NCI-H526 treated with DMSO at 0.1 percent for 48 hours (cell line): ENCODE results near the gene IPP.
"Not testable (repeated sequence)": the region's sequence is repeated elsewhere in the genome, so short reads cannot be mapped to it uniquely, and the experiment has no call there.

ENCODE experiments used
- DNase-seq: peaks from one replicate; lab custom pipeline; 2025; lab: John Stamatoyannopoulos, UW

IPP gene

DNA sequence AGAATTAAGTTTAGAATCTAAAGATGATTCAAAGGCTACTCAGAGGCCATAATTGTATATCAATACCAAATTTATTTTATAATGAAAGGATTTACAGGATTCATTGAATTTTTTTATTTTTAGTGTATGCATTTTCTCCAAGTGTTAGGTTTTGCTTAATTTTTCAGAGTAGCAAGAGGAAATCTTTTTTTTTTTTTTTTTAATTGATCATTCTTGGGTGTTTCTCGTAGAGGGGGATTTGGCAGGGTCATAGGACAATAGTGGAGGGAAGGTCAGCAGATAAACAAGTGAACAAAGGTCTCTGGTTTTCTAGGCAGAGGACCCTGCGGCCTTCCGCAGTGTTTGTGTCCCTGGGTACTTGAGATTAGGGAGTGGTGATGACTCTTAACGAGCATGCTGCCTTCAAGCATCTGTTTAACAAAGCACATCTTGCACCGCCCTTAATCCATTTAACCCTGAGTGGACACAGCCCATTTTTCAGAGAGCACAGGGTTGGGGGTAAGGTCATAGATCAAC, 10.8 kb downstream of the IPP start:
- DNase-seq: not testable (repeated sequence)

DNA sequence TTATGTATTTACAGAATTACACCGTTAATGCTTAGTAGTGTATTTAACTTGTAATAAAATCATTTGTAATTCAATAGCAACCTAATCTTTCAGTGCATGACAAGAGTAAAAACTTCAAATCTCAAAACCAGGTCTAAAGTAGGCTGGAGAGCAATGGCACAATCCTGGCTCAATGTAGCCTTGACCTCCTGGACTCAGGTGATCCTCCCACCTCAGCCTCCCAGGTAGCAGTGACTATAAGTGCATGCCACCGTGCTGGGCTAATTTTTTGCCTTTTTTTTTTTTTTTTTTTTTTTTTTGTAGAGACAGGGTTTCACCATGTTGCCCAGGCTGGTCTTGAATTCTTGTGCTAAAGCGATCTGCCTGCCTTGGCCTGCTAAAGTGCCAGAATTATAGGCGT, 11.3 kb downstream of the IPP start:
- no peak for DNase-seq

DNA sequence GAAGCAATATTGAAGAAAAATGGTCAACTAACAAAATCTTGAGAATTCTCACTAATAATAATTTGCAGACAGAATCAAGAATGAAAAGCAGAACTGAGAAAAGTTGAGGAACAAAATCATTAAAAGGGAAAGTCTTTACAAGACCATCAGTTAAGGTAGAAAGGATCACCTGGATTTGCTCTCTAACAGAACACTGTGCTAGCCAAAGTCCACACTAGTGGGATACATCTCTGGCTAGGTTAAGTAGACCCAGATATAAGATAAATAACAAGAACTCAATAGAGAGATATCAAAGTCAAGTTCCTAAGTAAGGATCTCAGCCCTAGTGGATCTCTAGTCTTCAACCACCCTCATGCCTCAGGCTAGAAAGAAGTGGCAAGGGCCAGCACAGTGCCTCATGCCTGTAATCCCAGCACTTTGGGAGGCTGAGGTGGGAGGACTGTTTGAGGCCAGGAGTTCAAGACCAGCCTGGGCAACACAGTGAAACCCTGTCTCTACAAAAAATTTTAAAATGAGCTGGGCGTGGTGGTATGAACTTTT, 19.6 kb downstream of the IPP start:
- no peak for DNase-seq

DNA sequence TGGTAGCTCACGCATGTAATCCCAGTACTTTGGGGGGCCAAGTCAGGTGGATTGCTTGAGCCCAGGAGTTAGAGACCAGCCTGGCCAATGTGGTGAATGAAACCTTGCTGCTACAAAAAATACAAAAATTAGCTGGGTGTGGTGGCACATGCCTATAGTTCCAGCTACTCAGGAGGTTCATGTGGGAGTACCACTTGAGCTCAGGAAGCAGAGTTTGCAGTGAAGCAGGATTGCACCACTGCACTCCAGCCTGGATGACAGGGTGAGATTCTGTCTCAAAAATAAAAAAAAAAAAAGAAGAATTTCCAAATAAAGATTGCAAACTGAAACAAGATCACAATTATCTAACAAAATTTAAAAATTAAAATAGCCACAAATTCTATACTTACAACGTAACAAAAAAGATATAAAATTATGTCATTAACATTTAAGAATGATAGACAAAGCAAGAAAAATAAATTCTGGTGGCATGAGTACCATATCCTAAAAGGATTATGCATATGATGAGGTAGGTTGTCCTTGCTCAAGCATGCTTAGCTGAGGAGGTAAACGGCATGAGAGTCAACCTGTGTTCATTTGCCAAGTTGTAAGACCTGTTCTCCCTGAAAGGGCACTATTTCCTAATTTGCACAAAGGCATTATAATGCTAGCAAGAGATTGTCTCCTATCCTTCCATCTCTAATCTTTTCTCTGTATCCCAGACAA, 20.2 kb downstream of the IPP start:
- peak; percentile 49 for DNase-seq

DNA sequence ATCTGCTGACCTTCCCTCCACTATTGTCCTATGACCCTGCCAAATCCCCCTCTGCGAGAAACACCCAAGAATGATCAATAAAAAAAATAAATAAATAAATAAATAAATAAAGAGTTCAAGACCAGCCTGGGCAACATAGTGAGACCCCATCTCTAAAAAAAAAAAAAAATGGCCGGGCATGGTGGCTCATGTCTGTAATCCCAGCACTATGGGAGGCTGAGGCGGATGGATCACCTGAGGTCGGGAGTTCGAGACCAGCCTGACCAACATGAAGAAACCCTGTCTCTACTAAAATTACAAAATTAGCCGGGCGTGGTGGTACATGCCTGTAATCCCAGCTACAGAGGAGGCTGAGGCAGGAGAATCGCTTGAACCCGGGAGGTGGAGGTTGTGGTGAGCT, 24.4 kb downstream of the IPP start:
- not testable (repeated sequence) for DNase-seq

DNA sequence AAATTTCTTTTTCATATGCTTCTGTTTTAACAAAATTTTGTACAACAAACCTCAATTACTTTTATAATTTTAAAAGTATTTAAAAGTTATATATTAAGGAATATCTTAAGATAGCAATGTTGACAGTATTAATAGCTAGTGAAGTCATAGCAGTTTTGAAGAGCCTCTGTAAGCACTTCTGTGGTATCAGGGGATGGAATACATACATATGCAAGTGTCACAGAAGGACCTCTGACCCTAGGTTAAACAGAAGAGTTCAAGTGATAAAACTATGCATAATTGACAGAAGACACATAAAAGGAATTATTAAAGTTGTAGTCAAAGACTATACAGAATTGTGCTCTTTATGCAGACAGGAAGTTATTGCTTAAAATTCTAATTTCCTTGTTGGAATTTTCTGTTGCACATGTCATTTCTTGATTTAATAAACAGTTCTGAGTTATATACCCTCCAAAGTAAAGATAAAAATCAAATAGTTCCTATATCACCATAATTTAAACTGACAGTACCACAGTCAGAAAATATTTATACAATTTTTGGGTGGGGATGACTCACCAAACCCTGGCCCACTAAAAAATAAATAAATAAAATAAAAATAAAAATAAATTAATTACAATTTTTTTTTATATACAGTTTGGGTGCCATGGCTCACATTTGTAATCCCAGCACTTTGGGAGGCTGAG, 27.1 kb downstream of the IPP start:
- DNase-seq: no peak

DNA sequence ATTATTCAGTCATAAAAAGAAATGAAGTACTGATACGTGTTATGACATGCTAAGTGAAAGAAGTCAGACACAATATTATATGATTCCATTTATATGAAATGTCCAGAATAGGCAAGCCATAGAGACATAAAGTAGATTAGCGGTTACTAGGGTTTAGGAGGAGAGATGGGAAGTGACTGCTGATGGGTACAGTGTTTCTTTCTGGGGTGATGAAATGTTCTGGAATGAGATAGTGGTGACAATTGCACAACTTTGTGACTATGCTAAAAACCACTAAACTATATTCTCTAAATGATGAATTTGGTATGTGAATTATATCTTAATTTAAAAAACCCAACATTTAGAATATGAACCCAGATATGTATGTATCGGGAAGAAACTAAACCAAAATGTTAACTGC, 27.6 kb downstream of the IPP start:
- no peak for DNase-seq

DNA sequence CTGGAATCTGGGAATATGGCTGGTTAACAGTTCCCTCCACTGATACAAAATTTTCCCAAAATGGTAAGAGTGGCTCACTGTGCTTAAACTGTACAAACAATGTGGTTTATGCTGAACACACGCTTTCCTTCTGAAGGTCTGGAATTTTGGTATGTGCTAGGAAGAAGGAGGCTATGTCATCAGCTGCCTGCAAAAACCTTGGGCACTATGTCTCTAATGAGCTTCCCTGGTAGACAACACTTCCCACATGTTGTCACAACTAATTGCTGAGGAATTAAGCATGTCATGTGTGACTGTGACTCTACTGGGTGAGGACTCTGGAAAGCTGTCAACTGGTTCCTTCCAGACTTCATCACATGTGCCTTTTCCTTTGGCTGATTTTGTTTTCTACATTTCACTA, 29.2 kb downstream of the IPP start:
- no peak for DNase-seq

DNA sequence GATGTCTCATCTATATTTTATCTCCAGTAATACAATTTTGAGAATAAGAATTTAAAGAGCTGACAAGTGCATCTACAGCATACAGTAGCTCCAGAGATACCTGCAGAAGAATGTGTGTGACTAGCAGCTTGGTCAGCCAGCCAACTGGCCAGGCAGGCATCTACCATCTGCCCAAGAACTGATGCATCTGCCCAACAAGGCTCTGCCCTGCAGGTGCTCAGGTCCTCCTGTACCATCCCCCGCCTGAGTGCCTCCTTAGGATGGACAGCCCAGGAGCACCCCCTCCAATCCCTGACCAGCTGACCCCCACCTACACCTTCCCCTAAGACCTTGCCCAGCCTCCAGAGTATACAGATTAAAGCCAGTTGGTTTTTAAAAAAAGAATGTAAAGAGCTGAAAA, 32.2 kb downstream of the IPP start:
- no peak for DNase-seq

DNA sequence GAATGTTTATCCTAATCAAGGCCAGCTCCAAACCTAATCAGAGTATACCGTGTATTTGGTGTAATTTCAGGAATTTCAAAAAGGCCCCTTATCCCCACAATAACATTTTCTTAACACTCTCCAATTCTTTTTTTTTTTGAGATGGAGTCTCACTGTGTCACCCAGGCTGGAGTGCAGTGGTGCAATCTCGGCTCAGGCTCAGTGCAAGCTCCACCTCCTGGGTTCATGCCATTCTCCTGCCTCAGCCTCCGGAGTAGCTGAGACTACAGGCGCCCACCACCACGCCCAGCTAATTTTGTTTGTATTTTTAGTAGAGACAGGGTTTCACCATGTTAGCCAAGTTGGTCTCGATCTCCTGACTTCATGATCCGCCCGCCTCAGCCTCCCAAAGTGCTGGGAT, 33.1 kb downstream of the IPP start:
- not testable (repeated sequence) for DNase-seq

DNA sequence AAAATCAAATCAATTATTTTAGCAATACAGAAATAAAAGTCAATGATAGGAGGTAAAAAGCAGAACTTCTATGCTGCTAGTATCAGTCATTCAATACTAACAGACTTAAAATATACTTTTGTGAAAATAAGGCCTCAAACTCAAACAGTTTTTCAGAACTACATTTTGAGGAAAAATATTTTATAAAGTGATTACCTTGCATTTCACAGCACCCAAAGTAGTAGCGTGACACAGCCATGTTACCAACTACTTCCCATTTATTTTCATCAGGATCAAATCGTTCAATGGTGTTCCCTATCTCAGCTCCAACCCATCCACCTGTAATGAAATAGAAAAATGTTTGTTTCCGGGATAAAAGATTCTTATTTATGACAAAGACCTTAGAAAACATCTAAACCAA, 33.8 kb downstream of the IPP start:
- DNase-seq: no peak

DNA sequence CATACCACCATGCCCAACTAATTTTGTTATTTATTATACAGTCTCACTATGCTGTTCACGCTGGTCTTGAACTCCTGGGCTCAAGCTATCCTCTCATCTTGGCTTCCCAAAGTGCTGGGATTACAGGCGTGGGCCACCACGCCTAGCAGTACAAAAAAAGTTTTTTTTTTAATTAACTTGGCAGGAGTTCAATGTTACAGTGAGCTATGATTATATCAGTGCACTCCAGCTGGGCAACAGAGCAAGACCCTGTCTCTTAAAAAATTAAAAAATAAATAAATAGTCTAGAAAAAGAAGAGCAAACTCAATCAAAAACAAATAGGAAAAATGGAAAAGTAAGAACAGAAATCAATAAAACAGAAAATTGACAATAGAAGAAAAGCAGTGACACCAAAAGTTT, 36.7 kb downstream of the IPP start:
- DNase-seq: no peak

DNA sequence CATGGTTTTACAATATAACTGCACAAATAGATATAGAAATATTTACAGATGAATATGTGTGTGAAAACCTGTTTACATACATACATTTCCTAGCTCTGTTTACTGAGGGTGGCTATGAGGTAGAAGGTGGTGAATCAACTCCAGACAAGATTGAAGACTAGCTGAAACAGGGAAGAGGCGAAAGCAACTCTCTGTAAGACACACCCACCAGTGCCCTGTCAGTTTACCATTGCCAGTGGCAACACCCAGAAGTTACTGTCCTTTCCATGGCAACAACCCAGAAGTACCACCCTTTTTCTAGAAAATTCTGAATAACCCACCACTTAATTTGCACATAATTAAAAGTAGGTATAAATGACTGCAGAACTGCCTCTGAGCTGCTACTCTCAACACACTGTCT, 45.8 kb downstream of the IPP start:
- no peak for DNase-seq

DNA sequence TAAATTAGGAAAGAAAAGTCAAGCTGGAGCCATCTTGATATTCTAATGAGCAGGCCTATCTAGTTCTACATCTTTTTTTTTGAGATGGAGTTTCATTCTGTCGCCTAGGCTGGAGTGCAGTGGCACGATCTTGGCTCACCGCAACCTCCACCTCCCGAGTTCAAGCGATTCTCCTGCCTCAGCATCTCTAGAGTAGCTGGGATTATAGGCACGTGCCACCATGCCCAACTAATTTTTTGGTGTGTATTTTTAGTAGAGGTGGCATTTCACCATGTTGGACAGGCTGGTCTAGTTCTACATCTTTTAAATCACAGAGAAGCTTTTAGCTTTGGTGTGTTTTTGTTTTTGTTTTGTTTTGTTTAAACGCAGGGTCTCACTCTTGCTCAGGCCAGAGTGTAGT, 55.6 kb downstream of the IPP start:
- DNase-seq: no peak

DNA sequence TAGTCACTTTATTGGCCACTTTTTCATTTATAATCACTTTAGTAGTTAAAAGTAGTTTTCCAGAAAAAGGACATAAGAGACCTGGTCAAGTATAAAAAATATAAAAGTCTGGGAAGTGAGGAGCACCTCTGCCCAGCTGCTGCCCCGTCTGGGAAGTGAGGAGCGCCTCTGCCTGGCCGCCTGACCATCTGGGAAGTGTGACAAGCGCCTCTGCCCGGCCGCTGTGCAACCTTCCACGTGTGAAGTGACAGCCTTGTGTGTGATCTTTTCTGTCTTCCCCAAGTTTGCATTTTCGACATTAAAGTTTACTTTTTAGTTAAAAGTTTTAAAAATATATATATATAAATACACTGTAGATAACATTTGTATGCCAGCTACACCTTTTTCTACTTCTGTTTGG, 56.6 kb downstream of the IPP start:
- DNase-seq: not testable (repeated sequence)

DNA sequence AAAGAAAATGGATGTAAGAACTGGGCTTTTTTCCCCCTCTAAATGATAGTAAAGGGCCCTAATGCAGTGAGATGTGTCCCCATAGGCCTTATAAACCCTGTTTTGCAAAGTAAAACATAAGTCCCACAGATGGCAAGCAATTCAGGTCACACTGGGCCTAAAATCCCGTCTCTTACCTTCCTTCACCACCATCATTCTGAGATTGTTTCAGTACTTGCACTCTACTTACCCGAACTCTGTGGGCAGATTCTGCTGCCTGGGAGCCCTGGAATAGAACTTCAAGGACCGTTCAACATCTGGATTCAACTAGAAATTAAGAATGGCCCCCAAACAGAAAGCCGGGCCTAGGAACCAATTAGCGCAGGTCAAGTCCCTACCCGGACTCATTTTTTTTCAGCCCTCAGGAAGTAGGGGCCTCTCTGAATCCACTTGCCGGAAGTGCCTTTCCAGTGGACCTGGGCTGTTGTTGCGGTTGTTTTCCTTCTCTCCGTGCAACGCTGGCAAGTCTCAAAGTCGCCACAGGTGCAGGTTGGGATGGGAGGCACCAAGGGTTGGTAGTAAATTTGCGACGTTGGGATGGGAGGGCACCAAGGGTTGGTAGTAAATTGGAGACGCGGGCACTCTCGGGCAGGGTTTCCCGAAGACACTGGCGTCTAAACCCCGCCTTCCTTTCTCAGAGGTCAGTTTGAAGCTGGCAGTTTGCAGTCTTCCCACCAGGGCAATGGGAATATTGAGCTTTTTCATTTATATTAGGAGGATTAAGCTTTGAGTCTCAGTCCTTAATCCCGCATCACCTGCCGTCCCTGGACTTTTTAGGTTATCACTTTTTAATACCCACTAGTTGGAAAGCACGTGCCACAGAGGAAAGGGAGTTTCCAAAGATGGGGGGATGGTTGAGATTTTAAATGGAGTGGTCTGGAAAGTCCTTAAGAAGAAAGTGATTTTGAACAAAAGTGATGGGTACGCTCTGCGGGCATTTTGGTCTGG, 62.4 kb downstream of the IPP start, which contains the start of gene TMEM69:
TMEM69 (plus strand) TSS at position 428 of the 987 bp plus-strand sequence. CDS start 2,888 bp downstream, outside the sequence.
- peak; percentile 90 for DNase-seq

DNA sequence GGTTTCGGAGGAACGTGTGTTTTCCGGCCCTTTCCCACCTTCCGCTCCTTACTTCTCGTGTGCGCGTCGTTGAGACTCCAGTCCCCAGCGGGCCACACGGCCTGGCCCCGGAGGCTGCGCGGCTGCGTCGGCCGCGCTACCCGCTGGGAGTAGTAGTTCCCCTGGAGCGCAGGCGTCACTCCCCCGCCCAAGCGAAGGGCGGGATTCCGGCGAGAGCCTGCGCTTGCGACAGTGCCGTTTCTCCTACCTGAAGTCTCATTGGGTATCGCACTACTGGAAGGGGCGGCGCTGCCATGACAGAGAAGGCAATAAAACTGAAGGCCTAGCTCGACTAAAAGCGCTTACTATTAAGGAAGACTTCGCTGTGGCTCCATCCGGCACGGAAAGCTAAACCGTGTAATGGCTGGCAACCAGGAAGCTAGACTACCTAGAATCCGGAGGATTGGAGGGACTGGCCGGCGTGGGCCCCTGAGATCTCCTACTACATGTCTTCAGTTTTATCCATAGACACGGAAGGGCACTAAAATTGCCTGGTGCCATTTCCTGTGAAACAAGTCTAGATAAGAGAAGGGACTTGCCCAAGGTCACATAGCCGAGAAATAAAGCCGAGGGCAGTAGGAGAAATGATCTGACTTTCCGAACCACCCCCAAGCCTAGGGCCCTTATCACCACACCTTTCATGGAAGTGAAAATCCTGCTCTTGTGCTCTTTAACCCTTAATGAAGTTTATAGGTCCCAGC, 63.3 kb downstream of the IPP start:
- DNase-seq: peak; percentile 100

DNA sequence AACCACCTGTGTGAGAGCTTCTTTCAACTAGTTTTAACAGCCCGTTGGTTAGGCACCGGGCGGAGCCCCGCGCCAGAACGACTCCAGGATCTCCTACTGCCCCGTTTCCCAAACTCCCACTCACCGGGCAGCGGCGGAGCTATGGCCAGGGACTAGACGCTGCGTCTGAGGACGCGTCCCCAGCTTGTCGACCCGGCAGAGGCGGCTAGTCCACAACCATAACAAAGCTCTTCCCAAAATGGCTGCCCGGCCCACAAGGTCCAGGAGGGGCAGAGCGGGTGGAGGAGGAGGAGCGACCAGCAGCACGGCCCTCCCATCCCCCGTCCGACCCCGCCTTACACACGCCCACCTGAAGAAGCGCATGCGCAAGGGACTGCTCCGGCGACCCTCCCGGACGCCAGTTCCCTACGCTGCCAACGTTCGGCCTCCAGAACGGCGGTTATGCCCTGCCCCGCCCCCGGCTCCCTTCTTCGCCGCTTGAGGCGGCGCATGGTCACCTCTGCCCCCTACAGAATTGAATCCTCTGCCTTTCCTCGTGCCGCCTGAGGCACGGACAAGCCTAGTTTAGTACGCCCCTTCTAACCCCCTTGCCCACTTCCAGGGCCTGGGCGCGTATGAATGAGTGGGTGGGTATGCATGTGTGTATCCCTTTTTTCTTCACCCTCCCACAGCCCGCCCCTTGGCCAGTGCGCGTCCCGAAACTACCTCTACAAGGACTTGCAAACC, 64.0 kb downstream of the IPP start, which contains the start of gene GPBP1L1:
GPBP1L1 (minus strand) TSS at position 246 of the 726 bp plus-strand sequence. CDS start 27,446 bp downstream, outside the sequence.
- peak; percentile 98 for DNase-seq

DNA sequence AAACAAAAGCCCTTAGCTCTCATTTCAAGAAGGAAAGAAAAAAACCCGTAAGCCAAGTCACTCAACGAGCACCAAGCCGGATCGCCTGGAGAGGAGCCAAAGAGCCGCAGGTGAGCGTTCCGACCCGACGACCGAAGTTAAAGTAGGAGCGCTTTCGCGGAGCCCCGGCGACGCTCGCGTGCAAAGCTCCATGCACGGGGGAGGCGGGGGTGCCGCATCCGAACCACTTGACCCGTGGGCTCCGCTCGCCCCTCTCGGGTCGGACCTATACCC, 64.5 kb downstream of the IPP start:
- peak; percentile 83 for DNase-seq

DNA sequence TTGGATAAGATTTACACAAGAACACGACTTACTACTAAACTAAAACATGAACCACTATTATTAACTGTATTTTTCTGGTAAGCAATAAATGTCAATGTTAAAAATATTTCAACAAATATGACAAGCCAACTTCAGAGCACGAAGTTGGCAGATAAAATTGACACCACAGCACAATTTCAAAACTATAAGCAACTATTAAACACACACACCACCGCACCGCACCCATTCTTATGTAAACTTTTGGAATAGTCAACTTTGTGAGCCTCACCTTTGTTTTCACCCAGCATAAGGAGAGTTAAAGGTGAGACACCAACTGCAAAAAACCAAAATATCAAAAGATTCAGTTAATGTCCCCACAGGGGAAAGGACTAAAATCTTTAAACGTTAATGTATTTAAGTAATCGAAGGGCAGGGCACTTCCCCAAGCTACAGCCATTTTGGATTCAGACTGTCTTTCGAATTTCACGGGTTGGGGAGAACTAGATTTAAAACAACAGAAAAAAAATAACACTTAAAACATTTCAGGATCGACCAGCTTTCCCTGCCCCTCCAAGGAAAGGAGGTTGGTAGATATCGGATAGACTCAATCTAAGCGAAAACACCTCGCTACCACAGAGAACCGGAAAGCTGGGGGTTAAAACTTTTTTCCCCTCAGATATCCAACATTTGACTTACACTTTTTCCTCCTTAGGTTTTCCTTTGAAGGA, 65.0 kb downstream of the IPP start:
- DNase-seq: no peak
